ENCODE data around the gene TSGA10IP.

Gene TSGA10IP

GRCh38 chr11:65925397-65925796, 19.9 kb upstream of the TSGA10IP start:
- Mint-ChIP-seq H3K27me3 (no peaks in the 10 kb centered on the region), H3K27ac (peak overlapping the region; percentile 70)

GRCh38 chr11:65927904-65928397, 17.3 kb upstream of the TSGA10IP start:
- Mint-ChIP-seq H3K27ac (peak overlapping the region; percentile 94), H3K4me1 (ENCODE audit: low read depth) (peaks cover 42% of the 10 kb centered on the region), H3K9me3 (no peaks in the 10 kb centered on the region), H3K4me3 (peak overlapping the region; percentile 72), H3K36me3 (ENCODE audit: low read depth) (peaks cover 9% of the 10 kb centered on the region), H3K27me3 (no peaks in the 10 kb centered on the region)
- DNase-seq, result peak; percentile 74

More at GRCh38 chr11:65925397-65925796, 19.9 kb upstream of the TSGA10IP start:
- Mint-ChIP-seq H3K36me3 (ENCODE audit: low read depth) (peaks cover 28% of the 10 kb centered on the region), H3K4me1 (ENCODE audit: low read depth) (peaks cover 38% of the 10 kb centered on the region), H3K9me3 (no peaks in the 10 kb centered on the region), H3K4me3 (no peak overlapping the region)
- DNase-seq, result no peak

GRCh38 chr11:65928667-65929066, 16.6 kb upstream of the TSGA10IP start:
- H3K27ac Mint-ChIP-seq, result peak overlapping the region; percentile 94
- H3K27me3 Mint-ChIP-seq, result no peaks in the 10 kb centered on the region
- H3K4me1 Mint-ChIP-seq (ENCODE audit: low read depth), result peaks cover 40% of the 10 kb centered on the region
- H3K4me3 Mint-ChIP-seq, result peak overlapping the region; percentile 72
- DNase-seq, result no peak
- H3K36me3 Mint-ChIP-seq (ENCODE audit: low read depth), result peaks cover 3% of the 10 kb centered on the region
- H3K9me3 Mint-ChIP-seq, result no peaks in the 10 kb centered on the region

GRCh38 chr11:65931773-65932557, 13.3 kb upstream of the TSGA10IP start:
- no peaks in the 10 kb centered on the region for H3K36me3 Mint-ChIP-seq (ENCODE audit: low read depth)
- peak overlapping the region; percentile 63 for H3K27ac Mint-ChIP-seq
- no peak for DNase-seq
- no peaks in the 10 kb centered on the region for H3K9me3 Mint-ChIP-seq
- no peak overlapping the region for H3K4me3 Mint-ChIP-seq
- no peaks in the 10 kb centered on the region for H3K27me3 Mint-ChIP-seq
- peaks cover 38% of the 10 kb centered on the region for H3K4me1 Mint-ChIP-seq (ENCODE audit: low read depth)

GRCh38 chr11:65932558-65932919, 12.7 kb upstream of the TSGA10IP start:
- Mint-ChIP-seq H3K27me3 (no peaks in the 10 kb centered on the region), H3K4me1 (ENCODE audit: low read depth) (peaks cover 33% of the 10 kb centered on the region), H3K27ac (no peak overlapping the region), H3K9me3 (no peaks in the 10 kb centered on the region), H3K4me3 (no peak overlapping the region), H3K36me3 (ENCODE audit: low read depth) (no peaks in the 10 kb centered on the region)
- no peak for DNase-seq

GRCh38 chr11:65934014-65934413, 11.3 kb upstream of the TSGA10IP start:
- Mint-ChIP-seq H3K27ac (no peak overlapping the region), H3K36me3 (ENCODE audit: low read depth) (no peaks in the 10 kb centered on the region), H3K9me3 (no peaks in the 10 kb centered on the region), H3K4me3 (no peak overlapping the region), H3K4me1 (ENCODE audit: low read depth) (peaks cover 18% of the 10 kb centered on the region), H3K27me3 (no peaks in the 10 kb centered on the region)
- DNase-seq, result no peak

GRCh38 chr11:65937766-65938165, 7.5 kb upstream of the TSGA10IP start:
- Mint-ChIP-seq H3K4me1 (ENCODE audit: low read depth) (peaks cover 8% of the 10 kb centered on the region), H3K4me3 (no peak overlapping the region), H3K36me3 (ENCODE audit: low read depth) (no peaks in the 10 kb centered on the region), H3K27me3 (no peaks in the 10 kb centered on the region), H3K27ac (no peak overlapping the region), H3K9me3 (no peaks in the 10 kb centered on the region)
- no peak for DNase-seq

- H3K27ac Mint-ChIP-seq, result peak overlapping the region; percentile 12
- peaks cover 8% of the 10 kb centered on the region for H3K4me1 Mint-ChIP-seq (ENCODE audit: low read depth)
- DNase-seq, result no peak
Measured at GRCh38 chr11:65941720-65942310, 3.5 kb upstream of the TSGA10IP start.

GRCh38 chr11:65942531-65942930, 2.7 kb upstream of the TSGA10IP start:
- Mint-ChIP-seq H3K4me3 (no peak overlapping the region), H3K27ac (no peak overlapping the region), H3K36me3 (ENCODE audit: low read depth) (no peaks in the 10 kb centered on the region), H3K4me1 (ENCODE audit: low read depth) (peaks cover 8% of the 10 kb centered on the region), H3K9me3 (no peaks in the 10 kb centered on the region), H3K27me3 (no peaks in the 10 kb centered on the region)
- DNase-seq, result no peak

More at GRCh38 chr11:65941720-65942310, 3.5 kb upstream of the TSGA10IP start:
- H3K27me3 Mint-ChIP-seq, result no peaks in the 10 kb centered on the region
- H3K9me3 Mint-ChIP-seq, result no peaks in the 10 kb centered on the region
- H3K36me3 Mint-ChIP-seq (ENCODE audit: low read depth), result no peaks in the 10 kb centered on the region
- H3K4me3 Mint-ChIP-seq, result no peak overlapping the region

- Mint-ChIP-seq H3K4me1 (ENCODE audit: low read depth) (peaks cover 8% of the 10 kb centered on the region), H3K36me3 (ENCODE audit: low read depth) (no peaks in the 10 kb centered on the region), H3K4me3 (no peak overlapping the region), H3K27ac (no peak overlapping the region), H3K27me3 (no peaks in the 10 kb centered on the region), H3K9me3 (no peaks in the 10 kb centered on the region)
- no peak for DNase-seq
Measured at GRCh38 chr11:65944191-65944590, 1.1 kb upstream of the TSGA10IP start.

- Mint-ChIP-seq H3K4me1 (ENCODE audit: low read depth) (peaks cover 8% of the 10 kb centered on the region), H3K4me3 (no peak overlapping the region), H3K27me3 (no peaks in the 10 kb centered on the region), H3K27ac (peak overlapping the region; percentile 22), H3K9me3 (no peaks in the 10 kb centered on the region), H3K36me3 (ENCODE audit: low read depth) (no peaks in the 10 kb centered on the region)
- no peak for DNase-seq
Measured at GRCh38 chr11:65944767-65945166, 513 bp upstream of the TSGA10IP start.

GRCh38 chr11:65945941-65946558, 770 bp downstream of the TSGA10IP start:
- Mint-ChIP-seq H3K27ac (no peak overlapping the region), H3K9me3 (no peaks in the 10 kb centered on the region), H3K36me3 (ENCODE audit: low read depth) (no peaks in the 10 kb centered on the region), H3K4me1 (ENCODE audit: low read depth) (peaks cover 7% of the 10 kb centered on the region), H3K27me3 (no peaks in the 10 kb centered on the region), H3K4me3 (no peak overlapping the region)
- no peak for DNase-seq

GRCh38 chr11:65946655-65947054, 1.4 kb downstream of the TSGA10IP start:
- H3K4me3 Mint-ChIP-seq, result no peak overlapping the region
- no peak overlapping the region for H3K27ac Mint-ChIP-seq

GRCh38 chr11:65947133-65947532, 1.9 kb downstream of the TSGA10IP start:
- Mint-ChIP-seq H3K27me3 (no peaks in the 10 kb centered on the region), H3K4me1 (ENCODE audit: low read depth) (no peaks in the 10 kb centered on the region), H3K9me3 (no peaks in the 10 kb centered on the region), H3K4me3 (no peak overlapping the region), H3K36me3 (ENCODE audit: low read depth) (no peaks in the 10 kb centered on the region), H3K27ac (no peak overlapping the region)
- no peak for DNase-seq

More at GRCh38 chr11:65946655-65947054, 1.4 kb downstream of the TSGA10IP start:
- H3K36me3 Mint-ChIP-seq (ENCODE audit: low read depth), result no peaks in the 10 kb centered on the region
- H3K27me3 Mint-ChIP-seq, result no peaks in the 10 kb centered on the region
- no peaks in the 10 kb centered on the region for H3K9me3 Mint-ChIP-seq
- DNase-seq, result no peak
- H3K4me1 Mint-ChIP-seq (ENCODE audit: low read depth), result peaks cover under 1% of the 10 kb centered on the region
